Common myeloid progenitor, CD34-positive (primary cell): ENCODE results near the gene NEK1.
"Not testable (repeated sequence)": the region's sequence is repeated elsewhere in the genome, so short reads cannot be mapped to it uniquely, and the experiment has no call there.

ENCODE experiments used
- CTCF ChIA-PET: fragments of 350-600 bp; sonication (Branson Sonifier 250); formaldehyde crosslinking; loops from one replicate; lab custom pipeline; 2021; ENCODE audit warnings: antibody characterized with exemption; lab: Charles Lee
- POLR2A ChIA-PET: fragments of 350-600 bp; sonication (Branson Sonifier 250); formaldehyde crosslinking; loops from one replicate; lab custom pipeline; 2021; ENCODE audit warnings: antibody characterized with exemption; lab: Charles Lee
- DNase-seq, 3 donors: peaks; one replicate each; pipeline versions ENCODE4 v3.0.0 to v3.0.0-alpha.2; 2013
- H3K27ac ChIP-seq, 2 experiments: 1 replicate in 1 of 2; 2 replicates in 1 of 2; pipeline ENCODE4 v1.7.0; 2013; ENCODE audit warnings: inconsistent platforms in 2 of 2, low read length in 2 of 2, mild to moderate bottlenecking in 2 of 2, low read depth in 1 of 2, moderate library complexity in 1 of 2; ENCODE audit not compliant: severe bottlenecking in 2 of 2, insufficient read depth in 1 of 2, poor library complexity in 1 of 2
- H3K27me3 ChIP-seq, 5 experiments: replicated peaks in 2 of 5; 1 replicate in 3 of 5; 2 replicates in 2 of 5; pipeline versions ENCODE4 v1.6.1 to v1.7.0; 2013; ENCODE audit warnings: low read length in 4 of 5, mild to moderate bottlenecking in 2 of 5, moderate library complexity in 2 of 5, inconsistent platforms in 1 of 5; ENCODE audit not compliant: insufficient read depth in 5 of 5, control insufficient read depth in 4 of 5
- H3K36me3 ChIP-seq, 4 experiments: 1 replicate in 2 of 4; 2 replicates in 2 of 4; pipeline versions ENCODE4 v1.6.1 to v1.7.0; 2013; ENCODE audit warnings: low read length in 3 of 4, control low read depth in 1 of 4, mild to moderate bottlenecking in 1 of 4; ENCODE audit not compliant: control insufficient read depth in 4 of 4, insufficient read depth in 4 of 4
- H3K4me1 ChIP-seq, 4 experiments: 1 replicate in 3 of 4; 2 replicates in 1 of 4; pipeline versions ENCODE4 v1.6.1 to v1.7.1; 2013; ENCODE audit warnings: low read length in 3 of 4, mild to moderate bottlenecking in 3 of 4, control low read depth in 1 of 4, inconsistent platforms in 1 of 4, moderate library complexity in 1 of 4; ENCODE audit not compliant: control insufficient read depth in 4 of 4, insufficient read depth in 4 of 4; ENCODE audit errors: control extremely low read depth in 1 of 4
- H3K4me3 ChIP-seq, 7 experiments: 1 replicate in 4 of 7; 2 replicates in 3 of 7; pipeline versions ENCODE4 v1.5.1 to v1.7.0; 2013; ENCODE audit warnings: mild to moderate bottlenecking in 7 of 7, low read length in 6 of 7, moderate library complexity in 6 of 7, inconsistent platforms in 2 of 7, low read depth in 2 of 7, control low read depth in 1 of 7; ENCODE audit not compliant: insufficient read depth in 4 of 7, control insufficient read depth in 1 of 7; ENCODE audit errors: extremely low read depth in 1 of 7
- H3K9me3 ChIP-seq, 5 experiments: 1 replicate in 4 of 5; 2 replicates in 1 of 5; pipeline versions ENCODE4 v1.6.1 to v1.7.1; 2013; ENCODE audit warnings: low read length in 4 of 5, mild to moderate bottlenecking in 2 of 5, inconsistent platforms in 1 of 5, low read depth in 1 of 5, moderate library complexity in 1 of 5; ENCODE audit not compliant: control insufficient read depth in 4 of 5, insufficient read depth in 2 of 5; ENCODE audit errors: control extremely low read depth in 1 of 5
- WGBS: methylation state at CpG from one replicate; pipeline ENCODE4 v1.1.5; 2013; ENCODE audit not compliant: insufficient coverage; 5-methylcytosine and 5-hydroxymethylcytosine counted together

The NEK1 gene

DNA sequence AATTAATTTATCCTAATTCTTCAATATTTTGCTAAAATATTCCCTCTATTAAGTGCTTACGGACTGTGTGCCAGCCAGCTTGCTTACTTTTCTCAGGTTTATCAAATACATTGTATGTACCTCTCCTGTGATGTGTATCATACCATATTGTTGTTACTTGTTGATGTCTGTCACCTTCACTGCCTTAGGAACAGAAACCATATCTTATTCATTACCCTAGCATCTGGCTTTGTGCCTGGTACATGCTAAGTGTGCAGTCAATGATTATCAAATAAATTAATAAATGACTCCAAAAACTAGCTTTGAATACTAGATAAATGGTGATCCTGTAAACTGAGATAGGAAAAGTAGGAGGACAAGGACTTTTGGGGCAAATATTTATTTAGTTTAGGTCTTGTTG, 14.9 kb upstream of the NEK1 start:
- peak in 1 of 3 donors; percentile 19 for DNase-seq
- no CpG with 5 or more reads among the region's 1 CpG for WGBS
- Histone ChIP-seq H3K9me3 (no peaks in the 10 kb centered on the region), H3K4me3 (no peak overlapping the region), H3K27ac (no peak overlapping the region), H3K27me3 (peaks cover 0 to 2% (median 0%) of the 10 kb centered on the region in 5 experiments), H3K36me3 (no peaks in the 10 kb centered on the region), H3K4me1 (peaks cover 4 to 9% (median 6%) of the 10 kb centered on the region in 4 experiments)
- ChIA-PET POLR2A (interaction anchor here (1.1 kb wide), 1 partner anchor 9 kb away, joined by 3 read pairs; no protein-coding TSS in a partner anchor), CTCF (interaction anchor here (1.0 to 1.1 kb wide), 2 partner anchors 13 to 31 kb away, joined by 3 to 5 read pairs; no protein-coding TSS in a partner anchor)

- Histone ChIP-seq H3K36me3 (no peaks in the 10 kb centered on the region), H3K27ac (no peak overlapping the region), H3K27me3 (peaks cover 0 to 2% (median 0%) of the 10 kb centered on the region in 5 experiments), H3K4me1 (peaks cover 11 to 16% (median 13%) of the 10 kb centered on the region in 4 experiments), H3K4me3 (no peak overlapping the region), H3K9me3 (no peaks in the 10 kb centered on the region)
- 79% methylated on average over 2 of the region's 6 CpGs for WGBS
- POLR2A ChIA-PET: interaction anchor here (1.1 kb wide), 1 partner anchor 8 kb away, joined by 3 read pairs; no protein-coding TSS in a partner anchor
- CTCF ChIA-PET: interaction anchor here (0.8 to 1.1 kb wide), 4 partner anchors 11 to 32 kb away, joined by 3 to 5 read pairs (median 3); no protein-coding TSS in a partner anchor
- peak; percentile 49 to 77 (median 53) for DNase-seq
Measured at GRCh38 chr4:169626331-169627282, 14.2 kb upstream of the NEK1 start.

DNA sequence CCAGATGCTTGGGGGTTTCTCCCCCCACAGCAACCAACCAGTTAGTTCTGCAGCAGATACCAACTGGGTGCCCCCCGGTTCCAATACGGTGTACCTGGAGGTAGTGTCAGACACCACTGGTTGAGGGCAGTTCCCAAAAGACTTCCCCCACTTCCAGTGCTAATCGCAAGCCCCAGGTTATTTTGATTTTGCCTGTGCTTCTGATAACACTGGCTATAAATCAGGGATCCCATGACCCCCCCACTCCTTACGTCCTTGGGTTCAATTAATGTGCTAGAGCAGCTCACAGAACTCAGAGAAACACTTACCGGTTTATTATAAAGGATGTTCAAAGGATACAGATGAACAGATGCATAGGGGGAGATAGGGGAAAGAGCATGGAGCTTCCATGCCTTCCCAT, 13.5 kb upstream of the NEK1 start:
- no peak overlapping the region for H3K27ac ChIP-seq
- POLR2A ChIA-PET: no interaction called here
- no peaks in the 10 kb centered on the region for H3K9me3 ChIP-seq
- no peaks in the 10 kb centered on the region for H3K36me3 ChIP-seq
- peaks cover 19 to 24% (median 20%) of the 10 kb centered on the region in 4 experiments for H3K4me1 ChIP-seq
- H3K4me3 ChIP-seq: no peak overlapping the region
- WGBS: 93% methylated on average over 5 of the region's 5 CpGs
- CTCF ChIA-PET: interaction anchor here (0.8 to 1.0 kb wide), 2 partner anchors 10 to 22 kb away, joined by 3 read pairs; no protein-coding TSS in a partner anchor
- DNase-seq: no peak
- H3K27me3 ChIP-seq: peaks cover 0 to 2% (median 0%) of the 10 kb centered on the region in 5 experiments

DNA sequence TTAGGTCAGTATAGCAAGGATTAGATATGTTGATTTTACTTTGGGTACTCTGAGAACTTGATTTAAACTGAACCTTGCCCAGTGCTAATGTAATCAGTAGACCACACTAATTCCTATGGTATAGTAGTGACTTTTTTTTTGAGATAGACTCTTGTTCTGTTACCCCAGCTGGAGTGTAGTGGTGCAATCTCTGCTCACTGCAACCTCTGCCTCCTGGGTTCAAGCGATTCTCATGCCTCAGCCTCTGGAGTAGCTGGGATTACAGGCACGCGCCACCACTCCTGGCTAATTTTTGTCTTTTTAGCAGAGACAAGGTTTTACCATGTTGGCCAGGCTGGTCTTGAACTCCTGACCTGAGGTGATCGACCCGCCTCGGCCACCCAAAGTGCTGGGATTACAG, 11.6 kb upstream of the NEK1 start:
- H3K36me3 ChIP-seq, H3K27me3 ChIP-seq, H3K9me3 ChIP-seq, H3K4me3 ChIP-seq, H3K27ac ChIP-seq, POLR2A ChIA-PET, DNase-seq: not testable (repeated sequence)
- CTCF ChIA-PET: interaction anchor here (0.7 to 1.6 kb wide), 3 partner anchors 11 to 37 kb away, joined by 3 to 8 read pairs (median 4); partner anchors contain the start of gene NEK1
- peaks cover 28 to 36% (median 33%) of the 10 kb centered on the region in 4 experiments for H3K4me1 ChIP-seq
- WGBS: 100% methylated on average over 5 of the region's 6 CpGs

DNA sequence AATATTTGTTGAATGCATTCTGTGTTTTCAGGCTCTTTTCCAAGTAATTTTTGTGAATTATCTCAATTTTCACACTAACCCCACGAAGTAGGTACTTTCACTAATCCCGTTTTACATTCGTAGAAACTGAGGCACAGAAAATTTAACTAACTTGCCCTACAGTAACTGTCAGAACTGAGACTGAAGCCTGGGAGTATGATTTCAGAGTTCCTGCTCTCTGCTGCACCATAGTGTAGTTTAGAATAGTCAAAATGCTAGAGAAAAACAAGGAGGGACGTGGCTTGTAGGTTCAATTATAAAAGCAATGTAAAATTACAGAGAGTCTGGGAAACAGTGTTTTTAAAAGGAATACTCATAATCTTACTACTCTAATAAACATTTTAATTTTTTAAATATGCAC, 10.2 kb upstream of the NEK1 start:
- H3K36me3 ChIP-seq: no peaks in the 10 kb centered on the region
- peaks cover 0 to 2% (median 0%) of the 10 kb centered on the region in 5 experiments for H3K27me3 ChIP-seq
- H3K4me3 ChIP-seq: peak overlapping the region in 3 of 7 experiments; percentile 44 to 100 (median 98)
- H3K27ac ChIP-seq: no peak overlapping the region
- H3K4me1 ChIP-seq: peaks cover 37 to 49% (median 43%) of the 10 kb centered on the region in 4 experiments
- DNase-seq: no peak
- H3K9me3 ChIP-seq: no peaks in the 10 kb centered on the region
- no CpG with 5 or more reads among the region's 4 CpGs for WGBS
- ChIA-PET CTCF (no interaction called here), POLR2A (no interaction called here)

DNA sequence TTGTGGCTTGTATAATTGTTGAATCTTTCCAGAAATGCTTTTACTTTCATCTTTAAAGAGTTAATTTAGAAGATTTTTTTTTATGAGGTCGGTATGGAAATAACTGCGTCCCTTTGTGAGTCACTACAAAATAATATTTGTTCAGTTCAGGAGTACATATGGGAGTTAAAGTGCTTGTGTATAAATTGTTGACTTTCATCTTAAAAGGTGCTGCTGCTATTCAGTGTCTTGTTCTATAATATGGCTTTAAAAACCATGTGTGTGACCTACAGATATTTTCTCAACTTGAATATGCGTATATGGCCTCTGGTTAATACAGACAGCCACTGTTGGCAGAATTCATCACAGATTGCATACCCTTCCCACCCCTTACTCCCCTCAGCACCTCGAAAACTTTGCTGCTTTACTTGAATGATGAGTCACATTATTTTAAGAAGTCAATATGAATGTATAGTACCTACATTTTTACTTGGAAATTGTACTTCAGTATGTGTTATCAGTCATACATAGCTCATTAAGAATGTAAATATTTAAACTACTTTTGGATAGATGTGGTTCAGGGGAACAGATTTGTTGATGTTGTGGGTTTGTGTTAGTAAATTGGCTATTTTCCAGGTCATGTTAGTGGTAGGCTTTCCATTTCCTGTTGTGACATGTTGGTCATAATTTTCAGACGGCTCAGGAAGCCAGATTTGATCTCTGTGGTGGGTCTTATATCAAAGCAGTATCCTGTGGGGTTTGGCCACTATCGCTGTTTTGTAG, 9.5 kb upstream of the NEK1 start:
- H3K4me3 ChIP-seq: peak overlapping the region in 6 of 7 experiments; percentile 24 to 100 (median 72)
- WGBS: 4% methylated on average over 4 of the region's 6 CpGs
- H3K36me3 ChIP-seq: no peaks in the 10 kb centered on the region
- no peaks in the 10 kb centered on the region for H3K9me3 ChIP-seq
- ChIA-PET CTCF (interaction anchor here (0.7 to 1.7 kb wide), 2 partner anchors 9 to 42 kb away, joined by 3 to 5 read pairs; no protein-coding TSS in a partner anchor), POLR2A (no interaction called here)
- DNase-seq: peak; percentile 81 to 93 (median 91)
- peaks cover 37 to 49% (median 43%) of the 10 kb centered on the region in 4 experiments for H3K4me1 ChIP-seq
- peaks cover 0 to 2% (median 0%) of the 10 kb centered on the region in 5 experiments for H3K27me3 ChIP-seq
- H3K27ac ChIP-seq: peak overlapping the region in 1 of 2 experiments; percentile 92
